HepG2 (cell line): Measurements from ENCODE around the gene SCIN. TPM values are rescaled to one million over a fixed set of nuclear protein-coding genes. Genes with fewer than 3 reads are reported as not detected.
A peak's percentile ranks its signal among the peaks of the same experiment; 100 is the strongest.

ENCODE experiments used
- CREM ChIP-seq, 2 experiments: sonication (generic) in 1 of 2; formaldehyde crosslinking in 1 of 2; IDR thresholded peaks; 2 replicates each; pipeline versions ENCODE4 v1.4.0 to v1.6.1; 2016 to 2020; ENCODE audit warnings: antibody characterized with exemption in 1 of 2, mild to moderate bottlenecking in 1 of 2, missing genetic modification reagents in 1 of 2
- ETV5 ChIP-seq: IDR thresholded peaks from 2 replicates; pipeline ENCODE4 v1.6.1; 2018; ENCODE audit warnings: missing biosample characterization, missing genetic modification reagents, inconsistent platforms, borderline replicate concordance
- FOXA3 ChIP-seq: IDR thresholded peaks from 2 replicates; pipeline ENCODE4 v1.6.1; 2016; ENCODE audit warnings: missing genetic modification reagents, missing compliant biosample characterization
- KLF16 ChIP-seq, 2 experiments: sonication (generic) in 1 of 2; formaldehyde crosslinking in 1 of 2; IDR thresholded peaks; 2 replicates each; pipeline versions ENCODE4 v1.6.1 to v1.8.0; 2016 to 2023; ENCODE audit warnings: missing genetic modification reagents in 2 of 2, missing compliant biosample characterization in 1 of 2
- SAP130 ChIP-seq: IDR thresholded peaks from 2 replicates; pipeline ENCODE4 v1.6.1; 2016; ENCODE audit warnings: low read depth
- THAP11 ChIP-seq: IDR thresholded peaks from 2 replicates; pipeline ENCODE4 v1.6.1; 2016; ENCODE audit warnings: missing biosample characterization, missing genetic modification reagents
- YEATS2 ChIP-seq: sonication (generic); formaldehyde crosslinking; IDR thresholded peaks from 2 replicates; pipeline ENCODE4 v1.4.0; 2020; ENCODE audit warnings: missing genetic modification reagents, borderline replicate concordance
- ZNF569 ChIP-seq: sonication (generic); formaldehyde crosslinking; IDR thresholded peaks from 2 replicates; pipeline ENCODE4 v1.5.0; 2020; ENCODE audit warnings: mild to moderate bottlenecking, missing genetic modification reagents, moderate library complexity, borderline replicate concordance
- ZNF614 ChIP-seq: IDR thresholded peaks from 2 replicates; pipeline ENCODE4 v1.6.1; 2018; ENCODE audit warnings: missing biosample characterization, missing genetic modification reagents, inconsistent platforms, borderline replicate concordance
- ZNF644 ChIP-seq: IDR thresholded peaks from 2 replicates; pipeline ENCODE4 v1.6.1; 2016; ENCODE audit warnings: low read depth
- polyA plus RNA-seq, 8 experiments: library from polyadenylated mRNA; depleted of rRNA in 3 of 8; stranded (reverse) in 7 of 8; unstranded in 1 of 8; fragments of >200 nt; fragmentation: Illumina TruSeq in 4 of 8; extraction: Trizol in 4 of 8; gene quantifications; 2 replicates each; pipeline versions ENCODE4 v1.2.1 to v1.2.3, GENCODE V29; 2011 to 2016; ENCODE audit warnings: low read depth in 4 of 8, missing spikeins in 1 of 8, mixed read lengths in 1 of 8; ENCODE audit not compliant: insufficient read depth in 1 of 8
- total RNA-seq, 5 experiments: library from RNA; depleted of rRNA; stranded (reverse); fragments of >200 nt; fragmentation: Illumina TruSeq; extraction: Trizol; gene quantifications; 2 replicates each; pipeline ENCODE4 v1.2.3, GENCODE V29; 2016; ENCODE audit warnings: low read depth in 1 of 5
- TF ChIP-seq, protein P1 (sequence below): sonication (generic); formaldehyde crosslinking; IDR thresholded peaks from 2 replicates; pipeline ENCODE4 v1.5.1; 2020; ENCODE audit warnings: mild to moderate bottlenecking, missing genetic modification reagents, borderline replicate concordance
- TF ChIP-seq, protein P2 (sequence below): IDR thresholded peaks from 2 replicates; pipeline ENCODE4 v1.6.1; 2018; ENCODE audit warnings: missing genetic modification reagents
- TF ChIP-seq, protein P3 (sequence below): IDR thresholded peaks from 2 replicates; pipeline ENCODE4 v1.6.1; 2012; ENCODE audit warnings: low read depth, low read length, improper control_type of control experiment
- TF ChIP-seq, protein P4 (sequence below): sonication (generic); formaldehyde crosslinking; IDR thresholded peaks from 2 replicates; pipeline ENCODE4 v1.9.0; 2021; ENCODE audit warnings: mild to moderate bottlenecking, missing genetic modification reagents

The SCIN gene
- total and polyA plus RNA-seq, 2 of the 13 experiments (the other 11 are each of a cell fraction or from before 2014, with no cell fraction given), result not detected

DNA sequence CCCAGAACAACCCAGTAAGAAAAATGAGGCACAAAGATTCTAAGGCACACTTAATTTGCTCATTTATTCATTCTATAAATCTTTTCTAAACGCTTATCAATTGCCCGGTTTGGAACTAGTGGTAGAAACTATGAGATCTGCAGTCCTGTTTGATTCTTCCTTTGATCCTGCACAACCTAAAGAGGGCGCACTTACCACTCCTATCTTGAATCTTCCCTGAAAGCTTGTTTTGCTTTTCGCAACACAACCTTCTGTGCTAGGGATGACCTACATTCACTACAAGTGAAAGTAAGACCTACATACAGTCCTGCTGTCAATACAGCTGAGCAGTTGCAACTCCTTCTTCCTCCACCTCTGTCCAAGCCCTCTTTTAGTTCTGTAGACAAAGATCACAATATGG is 104.3 kb downstream of the SCIN start (continued):
- TF ChIP-seq, protein P1, sequence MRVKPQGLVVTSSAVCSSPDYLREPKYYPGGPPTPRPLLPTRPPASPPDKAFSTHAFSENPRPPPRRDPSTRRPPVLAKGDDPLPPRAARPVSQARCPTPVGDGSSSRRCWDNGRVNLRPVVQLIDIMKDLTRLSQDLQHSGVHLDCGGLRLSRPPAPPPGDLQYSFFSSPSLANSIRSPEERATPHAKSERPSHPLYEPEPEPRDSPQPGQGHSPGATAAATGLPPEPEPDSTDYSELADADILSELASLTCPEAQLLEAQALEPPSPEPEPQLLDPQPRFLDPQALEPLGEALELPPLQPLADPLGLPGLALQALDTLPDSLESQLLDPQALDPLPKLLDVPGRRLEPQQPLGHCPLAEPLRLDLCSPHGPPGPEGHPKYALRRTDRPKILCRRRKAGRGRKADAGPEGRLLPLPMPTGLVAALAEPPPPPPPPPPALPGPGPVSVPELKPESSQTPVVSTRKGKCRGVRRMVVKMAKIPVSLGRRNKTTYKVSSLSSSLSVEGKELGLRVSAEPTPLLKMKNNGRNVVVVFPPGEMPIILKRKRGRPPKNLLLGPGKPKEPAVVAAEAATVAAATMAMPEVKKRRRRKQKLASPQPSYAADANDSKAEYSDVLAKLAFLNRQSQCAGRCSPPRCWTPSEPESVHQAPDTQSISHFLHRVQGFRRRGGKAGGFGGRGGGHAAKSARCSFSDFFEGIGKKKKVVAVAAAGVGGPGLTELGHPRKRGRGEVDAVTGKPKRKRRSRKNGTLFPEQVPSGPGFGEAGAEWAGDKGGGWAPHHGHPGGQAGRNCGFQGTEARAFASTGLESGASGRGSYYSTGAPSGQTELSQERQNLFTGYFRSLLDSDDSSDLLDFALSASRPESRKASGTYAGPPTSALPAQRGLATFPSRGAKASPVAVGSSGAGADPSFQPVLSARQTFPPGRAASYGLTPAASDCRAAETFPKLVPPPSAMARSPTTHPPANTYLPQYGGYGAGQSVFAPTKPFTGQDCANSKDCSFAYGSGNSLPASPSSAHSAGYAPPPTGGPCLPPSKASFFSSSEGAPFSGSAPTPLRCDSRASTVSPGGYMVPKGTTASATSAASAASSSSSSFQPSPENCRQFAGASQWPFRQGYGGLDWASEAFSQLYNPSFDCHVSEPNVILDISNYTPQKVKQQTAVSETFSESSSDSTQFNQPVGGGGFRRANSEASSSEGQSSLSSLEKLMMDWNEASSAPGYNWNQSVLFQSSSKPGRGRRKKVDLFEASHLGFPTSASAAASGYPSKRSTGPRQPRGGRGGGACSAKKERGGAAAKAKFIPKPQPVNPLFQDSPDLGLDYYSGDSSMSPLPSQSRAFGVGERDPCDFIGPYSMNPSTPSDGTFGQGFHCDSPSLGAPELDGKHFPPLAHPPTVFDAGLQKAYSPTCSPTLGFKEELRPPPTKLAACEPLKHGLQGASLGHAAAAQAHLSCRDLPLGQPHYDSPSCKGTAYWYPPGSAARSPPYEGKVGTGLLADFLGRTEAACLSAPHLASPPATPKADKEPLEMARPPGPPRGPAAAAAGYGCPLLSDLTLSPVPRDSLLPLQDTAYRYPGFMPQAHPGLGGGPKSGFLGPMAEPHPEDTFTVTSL (CRISPR knock-in tag), result no peak
- TF ChIP-seq, protein P2, sequence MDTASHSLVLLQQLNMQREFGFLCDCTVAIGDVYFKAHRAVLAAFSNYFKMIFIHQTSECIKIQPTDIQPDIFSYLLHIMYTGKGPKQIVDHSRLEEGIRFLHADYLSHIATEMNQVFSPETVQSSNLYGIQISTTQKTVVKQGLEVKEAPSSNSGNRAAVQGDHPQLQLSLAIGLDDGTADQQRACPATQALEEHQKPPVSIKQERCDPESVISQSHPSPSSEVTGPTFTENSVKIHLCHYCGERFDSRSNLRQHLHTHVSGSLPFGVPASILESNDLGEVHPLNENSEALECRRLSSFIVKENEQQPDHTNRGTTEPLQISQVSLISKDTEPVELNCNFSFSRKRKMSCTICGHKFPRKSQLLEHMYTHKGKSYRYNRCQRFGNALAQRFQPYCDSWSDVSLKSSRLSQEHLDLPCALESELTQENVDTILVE (CRISPR knock-in tag), result 0 out of 2 replicates have a peak, but pooled peaks have one; percentile 47
- peak; percentile 47; the same call in 1 of the 2 replicates for TF ChIP-seq YEATS2
- TF ChIP-seq ZNF614, result 0 out of 2 replicates have a peak, but pooled peaks have one; percentile 39
- no peak for TF ChIP-seq CREM (IDR thresholded peaks at IDR 0.05)
- no peak for TF ChIP-seq CREM (CRISPR knock-in tag; IDR thresholded peaks at IDR 0.05)
- TF ChIP-seq ZNF644 (CRISPR knock-in tag), result peak; percentile 59; the same call in 1 of the 2 replicates
- TF ChIP-seq, protein P3, sequence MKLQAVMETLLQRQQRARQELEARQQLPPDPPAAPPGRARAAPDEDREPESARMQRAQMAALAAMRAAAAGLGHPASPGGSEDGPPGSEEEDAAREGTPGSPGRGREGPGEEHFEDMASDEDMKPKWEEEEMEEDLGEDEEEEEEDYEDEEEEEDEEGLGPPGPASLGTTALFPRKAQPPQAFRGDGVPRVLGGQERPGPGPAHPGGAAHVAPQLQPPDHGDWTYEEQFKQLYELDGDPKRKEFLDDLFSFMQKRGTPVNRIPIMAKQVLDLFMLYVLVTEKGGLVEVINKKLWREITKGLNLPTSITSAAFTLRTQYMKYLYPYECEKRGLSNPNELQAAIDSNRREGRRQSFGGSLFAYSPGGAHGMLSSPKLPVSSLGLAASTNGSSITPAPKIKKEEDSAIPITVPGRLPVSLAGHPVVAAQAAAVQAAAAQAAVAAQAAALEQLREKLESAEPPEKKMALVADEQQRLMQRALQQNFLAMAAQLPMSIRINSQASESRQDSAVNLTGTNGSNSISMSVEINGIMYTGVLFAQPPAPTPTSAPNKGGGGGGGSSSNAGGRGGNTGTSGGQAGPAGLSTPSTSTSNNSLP, result peak; percentile 49
- no peak for TF ChIP-seq ETV5 (CRISPR knock-in tag)
- TF ChIP-seq, protein P4, sequence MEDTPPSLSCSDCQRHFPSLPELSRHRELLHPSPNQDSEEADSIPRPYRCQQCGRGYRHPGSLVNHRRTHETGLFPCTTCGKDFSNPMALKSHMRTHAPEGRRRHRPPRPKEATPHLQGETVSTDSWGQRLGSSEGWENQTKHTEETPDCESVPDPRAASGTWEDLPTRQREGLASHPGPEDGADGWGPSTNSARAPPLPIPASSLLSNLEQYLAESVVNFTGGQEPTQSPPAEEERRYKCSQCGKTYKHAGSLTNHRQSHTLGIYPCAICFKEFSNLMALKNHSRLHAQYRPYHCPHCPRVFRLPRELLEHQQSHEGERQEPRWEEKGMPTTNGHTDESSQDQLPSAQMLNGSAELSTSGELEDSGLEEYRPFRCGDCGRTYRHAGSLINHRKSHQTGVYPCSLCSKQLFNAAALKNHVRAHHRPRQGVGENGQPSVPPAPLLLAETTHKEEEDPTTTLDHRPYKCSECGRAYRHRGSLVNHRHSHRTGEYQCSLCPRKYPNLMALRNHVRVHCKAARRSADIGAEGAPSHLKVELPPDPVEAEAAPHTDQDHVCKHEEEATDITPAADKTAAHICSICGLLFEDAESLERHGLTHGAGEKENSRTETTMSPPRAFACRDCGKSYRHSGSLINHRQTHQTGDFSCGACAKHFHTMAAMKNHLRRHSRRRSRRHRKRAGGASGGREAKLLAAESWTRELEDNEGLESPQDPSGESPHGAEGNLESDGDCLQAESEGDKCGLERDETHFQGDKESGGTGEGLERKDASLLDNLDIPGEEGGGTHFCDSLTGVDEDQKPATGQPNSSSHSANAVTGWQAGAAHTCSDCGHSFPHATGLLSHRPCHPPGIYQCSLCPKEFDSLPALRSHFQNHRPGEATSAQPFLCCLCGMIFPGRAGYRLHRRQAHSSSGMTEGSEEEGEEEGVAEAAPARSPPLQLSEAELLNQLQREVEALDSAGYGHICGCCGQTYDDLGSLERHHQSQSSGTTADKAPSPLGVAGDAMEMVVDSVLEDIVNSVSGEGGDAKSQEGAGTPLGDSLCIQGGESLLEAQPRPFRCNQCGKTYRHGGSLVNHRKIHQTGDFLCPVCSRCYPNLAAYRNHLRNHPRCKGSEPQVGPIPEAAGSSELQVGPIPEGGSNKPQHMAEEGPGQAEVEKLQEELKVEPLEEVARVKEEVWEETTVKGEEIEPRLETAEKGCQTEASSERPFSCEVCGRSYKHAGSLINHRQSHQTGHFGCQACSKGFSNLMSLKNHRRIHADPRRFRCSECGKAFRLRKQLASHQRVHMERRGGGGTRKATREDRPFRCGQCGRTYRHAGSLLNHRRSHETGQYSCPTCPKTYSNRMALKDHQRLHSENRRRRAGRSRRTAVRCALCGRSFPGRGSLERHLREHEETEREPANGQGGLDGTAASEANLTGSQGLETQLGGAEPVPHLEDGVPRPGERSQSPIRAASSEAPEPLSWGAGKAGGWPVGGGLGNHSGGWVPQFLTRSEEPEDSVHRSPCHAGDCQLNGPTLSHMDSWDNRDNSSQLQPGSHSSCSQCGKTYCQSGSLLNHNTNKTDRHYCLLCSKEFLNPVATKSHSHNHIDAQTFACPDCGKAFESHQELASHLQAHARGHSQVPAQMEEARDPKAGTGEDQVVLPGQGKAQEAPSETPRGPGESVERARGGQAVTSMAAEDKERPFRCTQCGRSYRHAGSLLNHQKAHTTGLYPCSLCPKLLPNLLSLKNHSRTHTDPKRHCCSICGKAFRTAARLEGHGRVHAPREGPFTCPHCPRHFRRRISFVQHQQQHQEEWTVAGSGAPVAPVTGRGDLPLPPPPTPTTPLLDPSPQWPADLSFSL, result 0 out of 2 replicates have a peak, but pooled peaks have one; percentile 44
- 0 out of 4 replicates have a peak, but pooled peaks of 1 of the 2 experiments have one; percentile 40 for TF ChIP-seq KLF16 (CRISPR knock-in tag; IDR thresholded peaks at IDR 0.05)
- TF ChIP-seq SAP130 (CRISPR knock-in tag), result peak; percentile 22; the same call in 1 of the 2 replicates
- TF ChIP-seq ZNF569 (CRISPR knock-in tag), result no peak
- peak; percentile 36; the same call in 1 of the 2 replicates for TF ChIP-seq THAP11
- TF ChIP-seq FOXA3 (CRISPR knock-in tag), result peak; percentile 54; the same call in 1 of the 2 replicates
